SU-DHL-6 (cell line): ENCODE data around the gene GSS.

Source experiments
- H2AFZ ChIP-seq: fragments of 200-600 bp; sonication (generic); 2 replicates; pipeline ENCODE4 v1.6.1; 2014; ENCODE audit warnings: low read depth, mild to moderate bottlenecking, moderate library complexity, mixed read lengths, antibody characterized with exemption, low read length; ENCODE audit not compliant: severe bottlenecking
- H3F3A ChIP-seq: fragments of 200-600 bp; shearing (Covaris generic); 2 replicates; pipeline ENCODE4 v1.6.0; 2016; ENCODE audit warnings: antibody characterized with exemption, mild to moderate bottlenecking; ENCODE audit not compliant: insufficient read depth
- H3K27ac ChIP-seq: fragments of 200-600 bp; sonication (generic); 2 replicates; pipeline ENCODE4 v1.5.1; 2016; ENCODE audit warnings: low read depth, mild to moderate bottlenecking, low read length, moderate library complexity, mixed read lengths
- H3K27me3 ChIP-seq: fragments of 200-600 bp; sonication (generic), shearing (Covaris generic); 2 replicates; pipeline ENCODE4 v1.6.0; 2014; ENCODE audit warnings: mild to moderate bottlenecking, low read length
- H3K36me3 ChIP-seq: fragments of 200-600 bp; sonication (generic); 2 replicates; pipeline ENCODE4 v1.6.1; 2014; ENCODE audit warnings: mild to moderate bottlenecking, low read length, mixed read lengths
- H3K4me2 ChIP-seq: fragments of 300-600, 200-600 bp; shearing (Covaris generic), sonication (generic); 2 replicates; pipeline ENCODE4 v1.6.0; 2014; ENCODE audit warnings: low read length, low read depth, mild to moderate bottlenecking; ENCODE audit not compliant: poor library complexity, severe bottlenecking
- H3K4me3 ChIP-seq: fragments of 200-600 bp; sonication (generic); 2 replicates; pipeline ENCODE4 v1.5.1; 2014; ENCODE audit warnings: antibody characterized with exemption, low read length, mild to moderate bottlenecking, mixed read lengths; ENCODE audit not compliant: insufficient read depth, poor library complexity, severe bottlenecking
- H3K79me2 ChIP-seq: fragments of 200-600 bp; sonication (generic); 2 replicates; pipeline ENCODE4 v1.6.1; 2014; ENCODE audit warnings: mild to moderate bottlenecking, low read length, moderate library complexity; ENCODE audit not compliant: insufficient read depth
- H3K9ac ChIP-seq: fragments of 200-600 bp; sonication (generic); 2 replicates; pipeline ENCODE4 v1.7.0; 2014; ENCODE audit warnings: mild to moderate bottlenecking, low read length
- H3K9me2 ChIP-seq: fragments of 200-600 bp; sonication (generic); replicated peaks from 2 replicates; pipeline ENCODE4 v1.6.1; 2014; ENCODE audit warnings: low read length; ENCODE audit not compliant: insufficient read depth
- H3K9me3 ChIP-seq: fragments of 200-600 bp; sonication (generic); 2 replicates; pipeline ENCODE4 v1.6.1; 2014; ENCODE audit warnings: low read length, mixed read lengths; ENCODE audit not compliant: insufficient read depth
- H4K20me1 ChIP-seq: fragments of 200-600 bp; sonication (generic); 2 replicates; pipeline ENCODE4 v1.6.1; 2014; ENCODE audit warnings: low read depth, mild to moderate bottlenecking, antibody characterized with exemption, low read length, moderate library complexity, mixed read lengths
- CTCF ChIP-seq: fragments of 200-600 bp; sonication (generic); IDR thresholded peaks from one replicate; pipeline ENCODE4 v1.5.1; 2017; ENCODE audit warnings: antibody characterized with exemption, mild to moderate bottlenecking, low read length, moderate library complexity; ENCODE audit not compliant: insufficient read depth, poor library complexity, severe bottlenecking
- EZH2phosphoT487 ChIP-seq: fragments of 200-600 bp; sonication (generic), shearing (Covaris generic); conservative IDR thresholded peaks from 2 replicates; pipeline ENCODE4 v1.6.1; 2018; ENCODE audit warnings: mild to moderate bottlenecking, antibody characterized with exemption, low read length, moderate library complexity, mixed read lengths

Gene GSS

DNA sequence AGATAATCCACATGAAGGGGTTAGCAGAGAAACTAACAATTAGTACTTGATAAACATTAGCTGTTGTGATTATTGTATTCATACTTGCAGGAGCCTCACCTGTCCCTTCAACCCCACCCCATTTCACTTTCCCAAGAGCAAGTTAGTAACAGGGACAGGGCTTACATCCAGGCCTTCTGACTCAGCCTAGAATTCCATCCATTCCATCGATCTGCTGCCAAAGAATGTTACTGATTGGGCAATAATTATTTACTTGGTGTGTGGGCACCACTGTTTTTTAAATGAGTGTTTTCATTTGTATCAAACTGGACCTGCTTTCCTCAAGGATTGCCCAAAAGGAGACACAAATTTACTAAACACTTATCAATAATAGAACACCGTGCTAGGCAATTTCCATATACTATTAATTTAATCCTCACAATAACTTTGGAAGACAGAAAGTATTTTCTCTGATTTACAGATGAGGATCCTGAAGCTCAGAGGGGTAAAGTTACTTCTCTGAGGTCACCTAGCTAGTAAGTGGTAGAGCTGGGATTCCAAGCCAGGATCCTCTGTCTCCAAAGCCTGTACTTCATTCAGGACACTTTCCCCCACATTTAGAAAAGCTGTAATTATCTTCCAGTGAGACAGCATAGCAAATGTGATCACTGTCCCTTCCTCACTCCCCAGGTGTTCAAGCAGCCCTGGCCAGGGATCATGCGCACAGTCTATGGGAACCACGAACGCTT lies 32.8 kb downstream of the GSS start:
- Histone ChIP-seq H3K27me3 (no peaks in the 10 kb centered on the region), H3K79me2 (no peaks in the 10 kb centered on the region), H3K9me3 (no peaks in the 10 kb centered on the region), H2AFZ (no peak overlapping the region), H4K20me1 (no peaks in the 10 kb centered on the region), H3K27ac (no peak overlapping the region), H3F3A (no peaks in the 10 kb centered on the region), H3K9me2 (no peaks in the 10 kb centered on the region), H3K4me3 (no peak overlapping the region), H3K36me3 (no peaks in the 10 kb centered on the region), H3K9ac (no peak overlapping the region), H3K4me2 (no peak overlapping the region)
- no peak for TF ChIP-seq EZH2phosphoT487

GRCh38 chr20:34921436-34921835 lies 34.2 kb downstream of the GSS start:
- no peaks in the 10 kb centered on the region for H3K36me3 ChIP-seq
- no peaks in the 10 kb centered on the region for H3F3A ChIP-seq
- H2AFZ ChIP-seq = no peak overlapping the region
- H3K27me3 ChIP-seq = no peaks in the 10 kb centered on the region
- H3K4me2 ChIP-seq = no peak overlapping the region
- no peaks in the 10 kb centered on the region for H4K20me1 ChIP-seq
- TF ChIP-seq CTCF (no peak), EZH2phosphoT487 (no peak)
- H3K27ac ChIP-seq = no peak overlapping the region
- no peaks in the 10 kb centered on the region for H3K9me3 ChIP-seq
- no peak overlapping the region for H3K9ac ChIP-seq
- H3K79me2 ChIP-seq = no peaks in the 10 kb centered on the region
- H3K9me2 ChIP-seq = no peaks in the 10 kb centered on the region
- H3K4me3 ChIP-seq = no peak overlapping the region

DNA sequence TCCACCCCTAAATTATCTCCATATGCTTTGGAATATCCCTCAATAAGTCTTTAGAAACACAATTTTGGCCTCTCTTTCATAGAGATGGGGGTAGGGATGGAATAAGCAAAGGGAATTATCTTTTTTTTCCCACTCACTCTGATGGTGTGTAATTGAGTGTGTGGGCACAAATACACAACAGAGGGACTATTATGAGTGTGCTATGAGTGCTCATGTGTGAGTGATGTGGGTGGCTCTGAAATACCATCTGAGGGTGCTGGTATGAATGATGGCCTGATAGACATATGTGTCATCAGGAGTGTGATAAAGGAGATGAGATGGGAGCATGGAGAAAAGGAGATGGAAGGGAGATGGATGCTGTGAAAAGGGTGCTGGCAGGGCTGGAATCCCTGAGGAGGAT lies 35.6 kb downstream of the GSS start:
- Histone ChIP-seq H3K27ac (no peak overlapping the region), H3K9me3 (no peaks in the 10 kb centered on the region), H3K9ac (no peak overlapping the region), H3K4me2 (no peak overlapping the region), H3K4me3 (no peak overlapping the region), H3K27me3 (no peaks in the 10 kb centered on the region), H3K36me3 (no peaks in the 10 kb centered on the region), H3K79me2 (no peaks in the 10 kb centered on the region), H2AFZ (no peak overlapping the region), H3K9me2 (no peaks in the 10 kb centered on the region), H3F3A (no peaks in the 10 kb centered on the region), H4K20me1 (no peaks in the 10 kb centered on the region)
- TF ChIP-seq EZH2phosphoT487 (no peak), CTCF (no peak)

GRCh38 chr20:34916774-34917354 lies 38.7 kb downstream of the GSS start:
- TF ChIP-seq CTCF = no peak
- no peak for TF ChIP-seq EZH2phosphoT487
- Histone ChIP-seq H3K9me2 (no peaks in the 10 kb centered on the region), H3K27ac (no peak overlapping the region), H3K79me2 (no peaks in the 10 kb centered on the region), H4K20me1 (no peaks in the 10 kb centered on the region), H3K36me3 (no peaks in the 10 kb centered on the region), H3K9ac (no peak overlapping the region), H3K4me2 (no peak overlapping the region), H3K27me3 (no peaks in the 10 kb centered on the region), H3K4me3 (no peak overlapping the region), H2AFZ (no peak overlapping the region), H3K9me3 (no peaks in the 10 kb centered on the region), H3F3A (no peaks in the 10 kb centered on the region)
